ENCODE measurements around the gene TCEA2.

The TCEA2 gene

GRCh38 chr20:64072498-64073063 is 9.6 kb downstream of the TCEA2 start:
- no peak overlapping the region for H3K4me3 ChIP-seq (ENCODE audit: low read depth, low read length)
- TF ChIP-seq, protein P1, sequence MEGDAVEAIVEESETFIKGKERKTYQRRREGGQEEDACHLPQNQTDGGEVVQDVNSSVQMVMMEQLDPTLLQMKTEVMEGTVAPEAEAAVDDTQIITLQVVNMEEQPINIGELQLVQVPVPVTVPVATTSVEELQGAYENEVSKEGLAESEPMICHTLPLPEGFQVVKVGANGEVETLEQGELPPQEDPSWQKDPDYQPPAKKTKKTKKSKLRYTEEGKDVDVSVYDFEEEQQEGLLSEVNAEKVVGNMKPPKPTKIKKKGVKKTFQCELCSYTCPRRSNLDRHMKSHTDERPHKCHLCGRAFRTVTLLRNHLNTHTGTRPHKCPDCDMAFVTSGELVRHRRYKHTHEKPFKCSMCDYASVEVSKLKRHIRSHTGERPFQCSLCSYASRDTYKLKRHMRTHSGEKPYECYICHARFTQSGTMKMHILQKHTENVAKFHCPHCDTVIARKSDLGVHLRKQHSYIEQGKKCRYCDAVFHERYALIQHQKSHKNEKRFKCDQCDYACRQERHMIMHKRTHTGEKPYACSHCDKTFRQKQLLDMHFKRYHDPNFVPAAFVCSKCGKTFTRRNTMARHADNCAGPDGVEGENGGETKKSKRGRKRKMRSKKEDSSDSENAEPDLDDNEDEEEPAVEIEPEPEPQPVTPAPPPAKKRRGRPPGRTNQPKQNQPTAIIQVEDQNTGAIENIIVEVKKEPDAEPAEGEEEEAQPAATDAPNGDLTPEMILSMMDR (IDR thresholded peaks at IDR 0.05; ENCODE audit: borderline replicate concordance, insufficient read depth, low read depth, low read length): no peak

GRCh38 chr20:64073476-64074183 is 10.6 kb downstream of the TCEA2 start:
- TF ChIP-seq, protein P1 (IDR thresholded peaks at IDR 0.05; ENCODE audit: borderline replicate concordance, insufficient read depth, low read depth, low read length): no peak
- H3K4me3 ChIP-seq (ENCODE audit: low read depth, low read length): no peak overlapping the region

- no peak overlapping the region for H3K4me3 ChIP-seq (ENCODE audit: low read depth, low read length)
- TF ChIP-seq, protein P1 (IDR thresholded peaks at IDR 0.05; ENCODE audit: borderline replicate concordance, insufficient read depth, low read depth, low read length): no peak
These were observed 11.3 kb downstream of the TCEA2 start for GRCh38 chr20:64074184-64074789.

DNA sequence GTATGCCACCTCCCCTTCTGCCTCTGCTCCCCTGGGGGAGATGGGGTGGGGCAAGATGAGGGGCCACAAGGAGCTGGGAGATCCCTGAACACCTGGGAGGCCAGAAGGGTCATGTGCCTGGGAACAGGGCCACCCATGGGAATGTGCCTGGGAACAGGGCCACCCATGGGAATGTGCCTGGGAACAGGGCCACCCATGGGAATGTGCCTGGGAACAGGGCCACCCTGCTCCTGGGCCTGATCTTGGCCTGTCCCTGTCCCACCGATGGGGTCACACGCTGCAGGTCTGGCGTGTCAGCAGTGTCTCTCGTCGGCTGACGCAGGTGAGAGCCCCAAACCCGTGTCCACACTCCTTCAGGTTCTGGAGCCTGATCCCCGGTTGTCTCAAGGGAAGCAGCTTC is 12.0 kb downstream of the TCEA2 start:
- H3K4me3 ChIP-seq (ENCODE audit: low read depth, low read length): no peak overlapping the region
- TF ChIP-seq, protein P1 (IDR thresholded peaks at IDR 0.05; ENCODE audit: borderline replicate concordance, insufficient read depth, low read depth, low read length): no peak

- TF ChIP-seq, protein P1 (IDR thresholded peaks at IDR 0.05; ENCODE audit: borderline replicate concordance, insufficient read depth, low read depth, low read length): no peak
- H3K4me3 ChIP-seq (ENCODE audit: low read depth, low read length): no peak overlapping the region
These were observed 12.6 kb downstream of the TCEA2 start for GRCh38 chr20:64075556-64075955.

DNA sequence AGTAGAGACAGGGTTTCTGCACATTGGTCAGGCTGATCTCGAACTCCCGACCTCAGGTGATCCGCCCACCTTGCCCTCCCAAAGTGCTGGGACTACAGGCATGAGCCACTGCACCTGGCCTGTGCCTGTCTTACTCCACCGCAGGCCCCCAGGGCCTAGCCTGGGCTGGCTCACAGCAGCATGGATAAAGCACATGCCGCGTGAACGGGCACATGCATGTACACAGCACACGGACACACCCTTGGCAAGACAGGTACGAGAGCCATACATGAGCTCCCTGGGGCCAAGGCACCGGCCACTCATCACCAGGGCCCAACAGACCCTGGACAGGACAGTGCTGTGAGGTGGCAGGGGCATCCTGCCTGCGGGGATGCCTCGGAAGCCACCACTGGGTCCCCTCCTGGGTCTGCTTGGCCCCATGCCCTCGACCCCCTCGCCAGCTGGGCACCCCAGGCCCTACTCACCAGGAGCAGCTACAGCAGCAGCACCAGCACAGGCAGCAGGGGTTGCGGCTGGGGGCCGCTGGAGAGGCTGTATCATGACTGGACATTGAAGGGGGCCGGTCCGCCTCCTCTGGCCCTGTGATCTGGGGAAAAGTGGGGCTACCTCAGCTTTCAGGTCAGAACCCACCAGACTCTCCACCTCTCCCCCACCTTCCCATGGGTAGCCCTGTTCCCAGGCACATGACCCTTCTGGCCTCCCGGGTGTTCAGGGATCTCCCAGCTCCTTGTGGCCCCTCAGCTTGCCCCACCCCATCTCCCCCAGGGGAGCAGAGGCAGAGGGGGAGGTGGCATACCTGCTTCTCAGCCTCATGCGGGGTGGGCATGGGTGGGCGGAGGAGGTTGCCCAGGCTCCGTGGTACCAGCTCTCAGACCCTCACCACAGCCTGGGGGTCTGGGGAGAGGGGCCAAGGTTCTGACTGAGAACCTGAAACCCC is 13.3 kb downstream of the TCEA2 start:
- H3K4me3 ChIP-seq (ENCODE audit: low read depth, low read length): peak overlapping the region; percentile 71
- TF ChIP-seq, protein P1 (IDR thresholded peaks at IDR 0.05; ENCODE audit: borderline replicate concordance, insufficient read depth, low read depth, low read length): no peak
